Activated CD8-positive, alpha-beta memory T cell treated with anti-CD3 and anti-CD28 coated beads, Interleukin-2, amount 50 U/mL, for 24 hours (primary cell): ENCODE measurements around the gene CDCP1.

Experiments used
- DNase-seq: peaks from one replicate; pipeline ENCODE4 v3.0.0-alpha.2; 2020; ENCODE audit errors: extremely low read depth

The CDCP1 gene

GRCh38 chr3:45113625-45114050, 32.5 kb downstream of the CDCP1 start:
- DNase-seq, result no peak

GRCh38 chr3:45112939-45113338, 33.2 kb downstream of the CDCP1 start:
- DNase-seq, result no peak

GRCh38 chr3:45110509-45110833, 35.7 kb downstream of the CDCP1 start:
- no peak for DNase-seq

GRCh38 chr3:45109771-45110508, 36.2 kb downstream of the CDCP1 start:
- DNase-seq, result no peak

GRCh38 chr3:45106874-45107273, 39.3 kb downstream of the CDCP1 start:
- DNase-seq, result no peak

- DNase-seq, result peak; percentile 50
Observed at GRCh38 chr3:45105855-45106671, 40.1 kb downstream of the CDCP1 start.

GRCh38 chr3:45104715-45105711, 41.2 kb downstream of the CDCP1 start:
- DNase-seq, result no peak

GRCh38 chr3:45103753-45104714, 42.1 kb downstream of the CDCP1 start:
- no peak for DNase-seq

- no peak for DNase-seq
Observed at GRCh38 chr3:45103334-45103733, 42.8 kb downstream of the CDCP1 start.

GRCh38 chr3:45100981-45101407, 45.2 kb downstream of the CDCP1 start:
- DNase-seq, result no peak

GRCh38 chr3:45098310-45098709, 47.9 kb downstream of the CDCP1 start:
- no peak for DNase-seq

- no peak for DNase-seq
Observed at GRCh38 chr3:45097296-45097883, 48.8 kb downstream of the CDCP1 start.

- DNase-seq, result no peak
Observed at GRCh38 chr3:45095916-45096526, 50.2 kb downstream of the CDCP1 start.

GRCh38 chr3:45093176-45093575, 53.0 kb downstream of the CDCP1 start:
- DNase-seq, result no peak

GRCh38 chr3:45092132-45093031, 53.8 kb downstream of the CDCP1 start:
- no peak for DNase-seq

GRCh38 chr3:45090855-45091254, 55.3 kb downstream of the CDCP1 start:
- no peak for DNase-seq

- DNase-seq, result no peak
Observed at GRCh38 chr3:45088543-45089358, 57.4 kb downstream of the CDCP1 start.

- DNase-seq, result no peak
Observed at GRCh38 chr3:45087155-45087554, 59.0 kb downstream of the CDCP1 start.
